ENCODE measurements around the gene TLL2. TPM values are rescaled to one million over a fixed set of nuclear protein-coding genes. Genes with fewer than 3 reads are reported as not detected.
A peak's percentile ranks its signal among the peaks of the same experiment; 100 is the strongest.

TLL2 gene
- total and polyA plus RNA-seq, 7 donors = 0.22 to 0.64 (median 0.32) TPM

DNA sequence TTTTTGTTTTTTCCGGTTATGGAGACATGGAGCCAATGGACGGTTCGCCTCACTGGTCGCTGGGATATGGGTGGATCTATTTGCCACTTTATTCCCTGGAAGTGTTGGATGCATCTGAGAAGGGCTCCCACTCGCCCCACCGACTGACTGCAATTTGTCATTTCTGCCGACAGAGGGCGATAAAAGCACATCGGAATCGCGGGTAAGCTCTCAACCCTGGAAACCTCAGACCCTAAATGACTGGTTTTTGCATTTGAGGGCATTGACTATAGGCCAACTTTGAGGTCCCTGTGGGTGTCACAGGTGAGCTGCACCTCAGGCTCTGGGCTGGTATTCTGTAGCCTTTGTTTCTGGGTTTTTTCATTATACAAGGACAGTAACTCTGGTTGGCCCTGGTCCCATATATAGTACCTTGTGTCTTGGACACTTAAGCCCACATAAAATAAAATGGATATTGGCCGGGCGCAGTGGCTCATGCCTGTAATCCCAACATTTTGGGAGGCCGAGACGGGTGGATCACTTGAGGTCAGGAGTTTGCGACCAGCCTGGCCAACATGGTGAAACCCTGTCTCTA lies 143.1 kb downstream of the TLL2 start:
- no peak for DNase-seq
- Histone ChIP-seq H3K4me3 (no peak overlapping the region), H3K36me3 (ENCODE audit: insufficient read depth in 1 of 2, low read depth in 1 of 2) (no peaks in the 10 kb centered on the region), H3K4me1 (peaks cover 5% of the 10 kb centered on the region), H3K9me3 (no peaks in the 10 kb centered on the region), H3K27me3 (ENCODE audit: insufficient read depth in 3 of 3, low read length in 2 of 3) (no peaks in the 10 kb centered on the region), H3K27ac (no peak overlapping the region)
- 28 to 37% (median 34%) methylated on average over 16 of the region's 16 CpGs for WGBS, 3 donors
- peak; percentile 74 for TF ChIP-seq CTCF (IDR thresholded peaks at IDR 0.05)
- intact Hi-C loops (cut with DNase I) = no loop called here
- peak in 2 of 4 donors; percentile 52 to 54 for ATAC-seq

- 86 to 90% (median 89%) methylated on average over 37 to 38 of the region's 38 CpGs for WGBS, 3 donors
- Histone ChIP-seq H3K4me1 (peaks cover 5% of the 10 kb centered on the region), H3K4me3 (no peak overlapping the region), H3K27ac (no peak overlapping the region), H3K36me3 (ENCODE audit: insufficient read depth in 1 of 2, low read depth in 1 of 2) (no peaks in the 10 kb centered on the region), H3K9me3 (no peaks in the 10 kb centered on the region), H3K27me3 (ENCODE audit: insufficient read depth in 3 of 3, low read length in 2 of 3) (no peaks in the 10 kb centered on the region)
- DNase-seq (no peak), ATAC-seq (peak in 1 of 4 donors; percentile 19)
- intact Hi-C loops (cut with DNase I) = no loop called here
- TF ChIP-seq CTCF (IDR thresholded peaks at IDR 0.05) = no peak
Observed at GRCh38 chr10:96369890-96370583, 143.7 kb downstream of the TLL2 start.

DNA sequence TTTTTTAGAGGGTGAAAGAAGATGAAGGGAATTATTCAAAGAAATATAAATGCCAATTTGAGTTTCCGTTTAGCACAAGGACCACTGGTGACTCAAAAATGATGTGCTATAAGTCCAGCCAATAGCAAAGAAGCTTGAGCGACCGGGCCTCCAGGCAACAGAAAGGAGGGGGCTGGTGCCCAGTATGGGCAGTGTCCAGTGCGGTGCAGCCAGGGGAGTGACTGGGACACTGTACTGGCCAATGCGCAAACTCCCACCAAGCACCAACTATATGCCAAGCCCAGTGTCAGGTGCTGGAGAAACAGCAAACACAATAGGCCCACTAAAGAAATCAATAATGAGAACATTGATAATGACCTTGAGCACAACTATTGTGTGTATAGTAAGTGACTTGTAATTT lies 144.8 kb downstream of the TLL2 start:
- Histone ChIP-seq H3K27me3 (ENCODE audit: insufficient read depth in 3 of 3, low read length in 2 of 3) (no peaks in the 10 kb centered on the region), H3K36me3 (ENCODE audit: insufficient read depth in 1 of 2, low read depth in 1 of 2) (no peaks in the 10 kb centered on the region), H3K27ac (no peak overlapping the region), H3K4me1 (peaks cover 5% of the 10 kb centered on the region), H3K9me3 (no peaks in the 10 kb centered on the region), H3K4me3 (no peak overlapping the region)
- no peak for ATAC-seq
- no peak for DNase-seq
- intact Hi-C loops (cut with DNase I) = no loop called here
- whole genome bisulfite sequencing, 3 donors = 88 to 92% (median 91%) methylated on average over 5 of the region's 5 CpGs
- TF ChIP-seq CTCF (IDR thresholded peaks at IDR 0.05) = no peak

GRCh38 chr10:96367470-96367869 lies 146.3 kb downstream of the TLL2 start:
- no peak overlapping the region for H3K4me3 ChIP-seq
- H3K36me3 ChIP-seq (ENCODE audit: insufficient read depth in 1 of 2, low read depth in 1 of 2) = no peaks in the 10 kb centered on the region
- ATAC-seq = no peak
- no peaks in the 10 kb centered on the region for H3K9me3 ChIP-seq
- no peak for TF ChIP-seq CTCF (IDR thresholded peaks at IDR 0.05)
- intact Hi-C loops (cut with DNase I) = no loop called here
- H3K4me1 ChIP-seq = peaks cover 5% of the 10 kb centered on the region
- WGBS, 3 donors = 26 to 60% (median 27%) methylated on average over 4 of the region's 4 CpGs
- H3K27ac ChIP-seq = no peak overlapping the region
- no peak for DNase-seq
- no peaks in the 10 kb centered on the region for H3K27me3 ChIP-seq (ENCODE audit: insufficient read depth in 3 of 3, low read length in 2 of 3)
